Fibroblast of lung (primary cell): ENCODE measurements around the gene MROH8.

Source experiments
- EZH2 ChIP-seq: IDR thresholded peaks from 2 replicates; pipeline ENCODE4 v1.5.1; 2012; ENCODE audit warnings: low read length, control low read depth, mild to moderate bottlenecking; ENCODE audit errors: missing control alignments
- TF ChIP-seq, protein P1 (sequence below), 2 donors: IDR thresholded peaks in 1 of 2; conservative IDR thresholded peaks in 1 of 2; 1 replicate in 1 of 2; 2 replicates in 1 of 2; pipeline ENCODE4 v1.5.1; 2011 to 2012; ENCODE audit warnings: low read length in 2 of 2, control low read depth in 1 of 2, inconsistent platforms in 1 of 2, low read depth in 1 of 2, mild to moderate bottlenecking in 1 of 2

DNA sequence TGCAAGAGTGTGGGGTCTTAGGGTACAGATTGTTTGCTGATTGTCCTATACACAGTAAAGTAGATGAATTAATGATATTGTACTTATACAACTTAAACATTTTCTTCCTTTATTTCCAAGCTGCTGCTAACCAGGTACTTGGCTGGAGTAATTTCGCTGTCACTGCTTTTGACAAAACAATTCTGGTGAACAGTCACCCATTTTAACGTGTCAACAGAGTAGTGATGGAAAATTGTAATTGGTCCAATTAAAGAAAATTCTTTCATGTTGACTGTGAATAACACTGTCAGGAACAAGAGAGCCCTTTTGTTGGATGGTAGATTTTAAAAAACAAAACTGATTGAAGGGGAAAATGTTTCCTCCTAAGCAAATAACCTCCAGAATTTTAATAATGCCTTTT lies 26.4 kb upstream of the MROH8 start:
- TF ChIP-seq, protein P1, sequence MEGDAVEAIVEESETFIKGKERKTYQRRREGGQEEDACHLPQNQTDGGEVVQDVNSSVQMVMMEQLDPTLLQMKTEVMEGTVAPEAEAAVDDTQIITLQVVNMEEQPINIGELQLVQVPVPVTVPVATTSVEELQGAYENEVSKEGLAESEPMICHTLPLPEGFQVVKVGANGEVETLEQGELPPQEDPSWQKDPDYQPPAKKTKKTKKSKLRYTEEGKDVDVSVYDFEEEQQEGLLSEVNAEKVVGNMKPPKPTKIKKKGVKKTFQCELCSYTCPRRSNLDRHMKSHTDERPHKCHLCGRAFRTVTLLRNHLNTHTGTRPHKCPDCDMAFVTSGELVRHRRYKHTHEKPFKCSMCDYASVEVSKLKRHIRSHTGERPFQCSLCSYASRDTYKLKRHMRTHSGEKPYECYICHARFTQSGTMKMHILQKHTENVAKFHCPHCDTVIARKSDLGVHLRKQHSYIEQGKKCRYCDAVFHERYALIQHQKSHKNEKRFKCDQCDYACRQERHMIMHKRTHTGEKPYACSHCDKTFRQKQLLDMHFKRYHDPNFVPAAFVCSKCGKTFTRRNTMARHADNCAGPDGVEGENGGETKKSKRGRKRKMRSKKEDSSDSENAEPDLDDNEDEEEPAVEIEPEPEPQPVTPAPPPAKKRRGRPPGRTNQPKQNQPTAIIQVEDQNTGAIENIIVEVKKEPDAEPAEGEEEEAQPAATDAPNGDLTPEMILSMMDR (conservative IDR thresholded peaks at IDR 0.05 in 1 of 2, IDR thresholded peaks at IDR 0.05 in 1 of 2; ENCODE audit: low read depth in 1 of 2, low read length in 2 of 2) = no peak
- TF ChIP-seq EZH2 = no peak
